ENCODE measurements around the gene RNASEH2A.
A peak's percentile ranks its signal among the peaks of the same experiment; 100 is the strongest.
"Not testable (repeated sequence)": the region's sequence is repeated elsewhere in the genome, so short reads cannot be mapped to it uniquely, and the experiment has no call there.

The RNASEH2A gene

DNA sequence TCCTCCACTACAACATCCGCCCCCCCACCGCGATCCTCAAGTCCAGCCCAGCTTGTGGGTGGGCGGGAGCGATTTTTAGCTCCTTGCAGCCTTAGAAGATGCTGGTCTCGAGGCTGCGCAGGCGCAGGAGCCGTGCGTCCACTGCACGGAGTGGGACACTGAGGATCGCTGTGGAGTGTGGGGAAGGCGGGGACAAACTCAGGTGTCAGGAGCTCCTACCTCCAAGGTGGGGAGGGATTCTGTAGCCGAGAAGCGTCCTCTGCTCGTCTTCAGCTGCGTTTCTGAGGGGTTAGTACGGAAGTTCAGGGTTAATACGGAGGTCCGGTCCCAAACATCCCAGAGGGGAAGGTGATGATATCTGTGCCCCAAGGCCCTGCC lies 28.2 kb downstream of the RNASEH2A start, which contains the start of gene RTBDN:
Gene RTBDN, minus strand, starts transcription at position 14 of the 378 bp plus-strand sequence. CDS start 4,600 bp downstream, outside the sequence.
- no peak for DNase-seq

DNA sequence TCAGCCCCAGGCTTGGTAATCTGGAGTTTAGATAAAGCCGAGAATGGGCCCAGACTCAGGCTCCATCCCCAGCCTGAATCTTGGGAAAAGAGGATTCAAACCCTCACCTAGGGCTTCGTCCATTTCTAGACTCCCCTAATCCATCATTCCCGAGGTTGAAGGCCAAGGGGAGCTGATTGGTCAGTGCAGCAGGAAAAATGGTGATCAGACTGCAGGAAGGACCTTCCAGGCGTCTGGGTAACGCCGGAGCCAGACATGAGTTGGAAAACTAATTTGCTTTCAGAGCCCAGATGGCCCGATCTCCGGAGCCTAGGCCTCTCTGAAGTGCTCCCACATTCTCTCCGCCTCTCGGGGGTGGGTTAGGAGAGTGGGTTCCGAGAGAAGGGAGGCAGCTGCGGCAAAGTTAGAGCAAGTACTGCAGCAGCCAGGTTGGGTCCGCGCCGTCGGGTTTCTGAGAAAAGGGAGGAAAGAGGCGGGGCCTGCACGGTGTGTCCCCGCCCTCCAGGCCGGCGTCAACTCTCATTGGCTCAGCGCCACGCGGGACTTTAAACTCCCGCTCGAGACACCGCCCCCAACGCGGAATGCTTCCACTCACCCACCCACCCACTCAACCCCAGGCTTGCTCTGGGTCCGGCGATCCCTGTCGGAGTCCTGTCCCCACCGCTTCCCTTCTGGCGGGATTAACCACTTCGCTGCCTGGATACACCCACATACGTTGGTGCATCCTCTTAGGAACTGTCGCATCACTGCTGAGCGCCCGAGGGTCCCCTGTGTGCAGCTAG lies 28.8 kb downstream of the RNASEH2A start:
- DNase-seq: no peak

DNA sequence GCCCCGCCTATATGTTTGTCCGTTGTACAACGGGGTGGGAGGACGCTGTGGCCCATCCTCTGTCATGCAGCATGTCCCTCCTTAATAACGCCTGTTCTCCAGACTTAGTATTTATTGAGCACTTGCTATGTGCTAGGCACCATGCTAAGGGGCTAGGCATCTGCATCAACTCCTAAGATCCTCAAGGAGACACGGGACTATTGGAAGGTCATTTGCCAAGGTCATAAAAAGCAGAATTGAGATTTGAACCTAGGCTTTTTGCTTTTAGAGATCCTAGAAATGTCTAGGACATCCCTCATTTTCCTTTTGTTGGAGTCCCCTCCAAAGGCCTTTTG lies 30.1 kb downstream of the RNASEH2A start:
- DNase-seq: no peak

DNA sequence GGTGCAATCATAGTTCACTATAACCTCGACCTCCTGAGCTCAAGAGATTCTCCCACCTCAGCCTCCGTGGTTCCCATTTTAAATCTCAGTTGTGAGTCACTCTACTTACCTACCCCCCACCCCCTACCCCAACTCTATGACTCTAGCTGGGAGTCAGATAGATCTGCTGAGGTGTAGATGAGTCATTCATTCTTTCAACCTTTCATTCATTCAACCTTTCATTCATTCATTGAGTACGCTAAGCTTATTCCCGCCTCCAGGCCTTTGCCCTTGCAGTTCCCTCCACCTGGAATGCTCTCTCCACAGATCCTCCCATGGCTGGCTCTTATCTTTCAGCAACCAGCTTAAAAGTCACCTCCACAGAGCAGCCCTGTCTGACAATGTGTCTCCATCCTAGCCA lies 30.8 kb downstream of the RNASEH2A start:
- DNase-seq: no peak

DNA sequence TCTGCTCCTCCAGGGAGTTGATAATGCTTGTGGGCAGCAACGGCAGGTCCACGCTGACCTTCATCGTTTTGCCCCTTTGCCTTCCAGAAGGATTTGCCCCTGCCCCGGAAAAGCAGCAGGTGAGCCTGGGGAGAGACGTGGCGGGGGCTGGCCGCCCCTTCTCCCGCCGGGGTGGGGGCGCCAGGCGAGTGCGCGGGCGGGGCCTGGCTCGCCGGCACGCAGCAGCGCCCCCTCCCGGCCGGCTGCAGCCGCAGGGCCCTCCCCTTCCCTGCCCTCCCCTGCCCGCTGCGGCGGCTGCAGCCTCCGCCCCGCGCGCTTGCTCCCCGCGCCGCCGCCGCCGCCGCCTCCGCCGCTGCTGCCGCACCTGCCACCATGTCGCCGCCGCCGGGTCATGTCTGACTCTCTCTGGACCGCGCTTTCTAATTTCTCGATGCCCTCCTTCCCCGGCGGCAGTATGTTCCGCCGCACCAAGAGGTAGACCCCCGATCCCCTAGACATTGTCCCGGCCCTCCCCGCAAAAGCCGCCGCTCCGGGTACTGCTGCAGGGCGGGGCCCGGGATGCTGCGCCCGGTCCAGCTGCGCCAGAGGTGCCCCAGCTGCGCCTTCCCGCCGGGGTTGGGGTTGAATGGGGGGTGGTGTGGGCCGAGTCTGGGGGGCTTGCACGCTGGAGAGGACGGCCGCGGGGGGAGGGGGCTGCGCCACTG lies 31.9 kb downstream of the RNASEH2A start, which contains the start of gene MAST1:
Gene MAST1, plus strand, starts transcription at position 334 of the 704 bp plus-strand sequence. Its CDS starts 58 bp downstream, at position 392.
- DNase-seq: peak; percentile 61

DNA sequence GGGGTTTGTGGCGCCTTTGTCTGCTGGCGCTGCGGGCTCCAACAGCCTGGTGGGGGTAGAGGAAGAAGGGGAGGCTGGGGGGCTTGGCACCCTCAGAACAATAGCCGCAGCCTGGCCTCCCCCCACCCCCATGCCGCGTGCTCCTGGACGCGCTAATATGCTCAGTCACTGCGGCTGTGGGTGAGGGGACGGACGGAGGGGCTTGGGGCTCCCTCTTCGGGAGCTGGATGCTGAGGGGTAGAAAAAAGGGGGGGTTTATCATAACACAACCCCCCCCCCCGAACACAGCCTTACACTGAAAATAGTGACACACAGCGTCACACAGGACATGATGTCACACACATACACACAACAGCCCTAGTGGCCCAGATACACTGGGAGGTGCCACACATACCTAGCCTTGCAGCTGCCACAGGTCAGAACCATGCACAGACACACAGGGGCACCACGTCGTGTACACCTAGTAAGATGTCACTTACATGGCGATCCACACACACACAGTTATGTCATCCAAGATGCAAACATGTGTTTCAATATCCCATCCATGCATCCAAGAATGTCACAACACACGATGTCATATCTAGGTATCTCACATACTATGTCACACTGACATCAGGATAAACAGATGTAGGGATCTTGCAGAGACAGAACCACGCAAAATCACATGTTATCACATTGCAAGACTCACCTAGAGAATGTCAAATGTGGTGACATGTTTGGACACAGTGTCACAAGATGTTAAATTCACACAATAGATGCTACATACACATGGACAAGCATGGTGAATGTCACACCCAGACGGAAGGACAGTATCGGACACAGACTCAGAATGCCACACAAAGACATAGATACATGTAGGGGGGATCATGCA lies 32.7 kb downstream of the RNASEH2A start:
- DNase-seq: no peak

DNA sequence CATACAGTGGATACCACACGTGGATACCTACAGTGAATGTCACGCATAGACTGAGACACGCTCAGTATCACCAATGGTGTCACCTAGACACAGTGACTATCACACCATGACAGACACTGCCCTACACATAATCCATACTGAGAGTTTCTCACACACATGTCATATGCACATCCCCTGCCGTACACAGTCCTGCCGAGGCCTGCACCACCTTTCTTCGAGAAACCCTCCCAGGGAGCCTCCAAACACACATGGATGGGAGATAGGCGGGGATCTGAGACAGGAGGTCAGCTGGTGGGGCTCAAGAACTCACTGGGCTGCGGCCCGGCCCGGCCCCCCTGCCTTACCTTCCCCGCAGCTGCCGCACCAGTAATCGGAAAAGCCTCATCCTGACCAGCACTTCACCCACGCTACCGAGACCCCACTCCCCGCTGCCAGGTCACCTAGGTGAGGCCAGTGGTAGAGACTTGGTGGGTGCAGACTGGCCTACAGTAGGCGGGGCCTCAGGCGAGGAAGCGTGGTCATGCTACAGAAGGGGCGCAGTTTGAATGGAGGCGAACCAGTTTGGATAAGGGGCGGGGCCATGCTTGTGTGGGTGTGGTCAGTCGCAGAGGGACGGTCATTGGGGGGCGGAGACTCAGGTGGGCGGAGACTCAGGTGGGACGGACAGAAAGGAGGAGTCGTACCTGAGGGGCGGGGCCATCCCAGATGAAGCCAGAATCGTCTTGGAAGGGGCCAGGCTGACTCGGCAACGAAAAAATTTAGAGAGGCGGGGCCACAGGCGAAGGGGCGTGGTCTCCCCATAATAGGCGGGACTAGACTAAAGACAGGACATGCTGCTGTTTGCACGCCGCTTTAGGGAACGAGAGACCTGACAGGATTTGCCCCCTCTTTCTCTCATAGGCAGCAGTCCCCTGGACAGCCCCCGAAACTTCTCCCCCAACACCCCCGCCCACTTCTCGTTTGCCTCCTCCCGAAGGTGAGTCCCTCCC lies 34.0 kb downstream of the RNASEH2A start:
- DNase-seq: no peak

DNA sequence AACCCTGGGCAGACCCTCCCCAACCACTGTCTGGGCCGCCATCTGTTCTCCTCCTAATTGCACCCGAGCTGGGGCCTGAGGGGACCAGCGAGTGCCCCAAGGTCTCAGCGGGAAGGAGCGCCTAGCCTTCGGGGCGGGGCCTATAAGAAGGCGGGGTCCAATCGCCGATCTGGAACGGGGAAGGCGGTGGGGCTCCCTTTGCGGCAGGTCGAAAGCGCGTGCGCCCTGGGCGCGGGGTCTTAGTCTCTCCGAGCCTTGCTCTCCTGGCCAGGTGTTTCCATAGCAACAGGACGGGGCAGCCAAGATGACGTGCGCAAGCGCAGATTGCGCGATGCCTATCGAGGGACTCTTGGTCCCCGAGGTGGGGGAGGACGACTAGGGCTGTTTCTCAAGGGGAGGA lies 34.7 kb downstream of the RNASEH2A start:
- no peak for DNase-seq

DNA sequence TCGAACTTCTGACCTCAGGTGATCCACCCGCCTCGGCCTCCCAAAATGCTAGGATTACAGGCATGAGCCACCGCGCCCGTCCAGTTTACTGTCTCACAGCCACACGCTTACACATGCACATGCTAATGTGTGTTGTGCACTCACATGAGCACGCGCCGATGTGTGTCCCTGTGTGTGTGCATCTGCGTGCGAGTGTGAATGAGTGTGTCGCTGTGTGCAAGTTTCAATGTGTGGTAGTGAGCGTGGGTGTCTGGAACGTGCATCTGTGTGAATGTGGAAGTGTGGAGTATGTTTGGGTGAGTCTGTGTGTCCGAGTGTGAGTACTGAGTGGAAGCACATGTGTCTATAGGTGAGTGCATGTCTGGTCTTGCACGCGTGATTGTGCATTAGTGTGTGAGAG lies 36.1 kb downstream of the RNASEH2A start:
- no peak for DNase-seq

DNA sequence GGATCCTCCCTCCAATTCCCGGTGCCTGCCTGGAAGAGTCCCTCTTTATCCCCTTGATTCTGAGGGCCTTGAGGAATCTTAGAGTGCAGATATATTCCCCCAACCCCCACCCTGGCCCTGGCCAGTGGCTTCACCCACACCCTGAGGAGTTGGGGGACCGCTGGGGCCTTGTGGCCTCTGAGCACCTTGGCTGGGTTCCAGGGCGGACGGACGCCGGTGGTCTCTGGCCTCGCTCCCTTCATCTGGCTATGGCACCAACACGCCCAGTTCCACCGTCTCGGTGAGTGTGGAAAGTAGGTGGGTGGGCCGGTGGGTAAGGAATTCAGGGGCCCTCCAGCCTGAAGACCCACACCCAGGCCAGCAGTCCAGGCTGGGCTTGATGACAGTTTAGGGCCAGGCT lies 36.9 kb downstream of the RNASEH2A start:
- no peak for DNase-seq

DNA sequence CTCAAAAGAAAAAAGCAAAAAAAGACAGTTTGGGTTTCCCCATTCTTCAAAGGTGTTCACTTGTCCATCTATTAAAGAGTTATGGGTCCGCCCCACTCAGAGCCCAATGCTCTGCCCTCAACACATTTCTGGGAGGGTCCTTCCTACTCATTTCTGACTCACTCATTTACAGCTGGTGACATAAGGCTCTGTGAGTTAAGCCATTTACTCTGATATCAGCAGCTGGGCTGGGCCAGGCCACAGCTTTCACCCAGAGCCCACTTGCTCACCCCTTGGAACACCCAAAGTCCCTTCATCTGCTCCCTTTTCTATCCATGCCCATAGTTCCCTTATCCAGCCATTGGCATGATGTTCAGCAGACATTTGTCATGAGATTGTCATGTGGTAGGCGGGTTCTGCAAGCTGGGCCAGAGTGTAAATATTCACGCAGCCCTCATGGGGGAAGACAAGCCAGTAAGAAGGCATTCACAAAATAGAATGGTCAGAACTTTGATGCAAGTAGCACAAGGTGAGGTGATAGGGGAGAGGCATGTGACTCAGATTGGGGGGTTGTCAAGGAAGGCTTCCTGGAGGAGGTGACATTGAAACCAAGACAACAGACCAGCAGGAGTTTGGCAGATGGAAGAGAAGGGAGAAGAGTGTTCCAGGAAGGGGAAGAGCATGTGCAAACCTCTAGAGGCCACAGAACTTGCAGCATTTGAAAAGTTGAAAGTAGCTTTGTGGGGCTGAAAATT lies 37.8 kb downstream of the RNASEH2A start:
- no peak for DNase-seq

DNA sequence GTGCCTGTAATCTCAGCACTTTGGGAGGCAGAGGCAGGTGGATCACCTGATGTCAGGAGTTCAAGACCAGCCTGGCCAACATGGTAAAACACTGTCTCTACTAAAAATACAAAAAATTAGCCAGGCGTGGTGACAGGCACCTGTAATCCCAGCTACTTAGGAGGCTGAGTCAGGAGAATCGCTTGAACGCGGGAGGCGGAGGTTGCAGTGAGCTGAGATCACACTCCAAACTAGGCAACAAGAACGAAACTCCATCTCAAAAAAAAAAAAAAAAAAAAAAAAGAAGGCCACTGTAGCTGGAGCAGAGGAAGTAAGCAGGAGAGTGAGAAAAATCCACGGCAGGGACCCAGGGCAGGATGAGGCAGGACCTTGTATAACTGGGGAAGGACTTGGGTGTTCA lies 40.2 kb downstream of the RNASEH2A start:
- not testable (repeated sequence) for DNase-seq

DNA sequence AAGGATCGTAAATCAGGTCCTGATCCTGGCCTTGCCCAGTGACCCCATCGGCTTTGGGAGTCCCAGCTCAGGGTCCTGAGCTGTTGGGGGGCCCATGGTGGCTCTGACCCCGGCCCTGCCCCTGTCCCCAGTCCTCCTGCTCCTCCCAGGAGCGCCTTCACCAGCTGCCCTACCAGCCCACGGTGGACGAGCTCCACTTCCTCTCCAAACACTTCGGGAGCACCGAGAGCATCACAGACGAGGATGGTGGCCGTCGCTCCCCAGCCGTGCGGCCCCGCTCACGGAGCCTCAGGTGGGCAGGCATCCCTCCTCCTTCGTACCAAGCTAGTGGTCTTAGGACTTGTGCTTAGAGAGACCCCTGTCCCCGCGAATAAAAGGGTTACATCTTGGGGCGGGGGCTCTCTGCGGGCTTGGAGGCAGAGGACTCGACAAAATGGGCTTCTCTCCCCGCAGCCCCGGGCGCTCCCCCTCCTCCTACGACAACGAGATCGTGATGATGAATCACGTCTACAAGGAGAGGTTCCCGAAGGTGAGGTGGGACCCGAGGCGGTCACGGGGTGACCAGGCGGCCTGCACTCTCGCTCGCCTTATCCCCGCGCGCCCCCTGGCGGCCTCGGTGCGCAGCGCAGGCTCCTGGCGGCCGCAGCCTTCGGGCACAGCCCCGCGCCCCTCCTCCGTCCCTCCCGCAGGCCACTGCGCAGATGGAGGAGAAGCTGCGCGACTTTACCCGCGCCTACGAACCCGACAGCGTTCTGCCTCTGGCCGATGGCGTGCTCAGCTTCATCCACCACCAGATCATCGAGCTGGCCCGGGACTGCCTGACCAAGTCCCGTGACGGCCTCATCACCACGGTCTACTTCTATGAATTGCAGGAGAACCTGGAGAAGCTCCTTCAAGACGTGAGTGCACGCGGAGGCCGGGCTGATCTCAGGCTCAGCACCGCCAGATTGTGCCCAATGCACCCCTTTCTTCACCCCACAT lies 41.1 kb downstream of the RNASEH2A start:
- DNase-seq: peak; percentile 87

DNA sequence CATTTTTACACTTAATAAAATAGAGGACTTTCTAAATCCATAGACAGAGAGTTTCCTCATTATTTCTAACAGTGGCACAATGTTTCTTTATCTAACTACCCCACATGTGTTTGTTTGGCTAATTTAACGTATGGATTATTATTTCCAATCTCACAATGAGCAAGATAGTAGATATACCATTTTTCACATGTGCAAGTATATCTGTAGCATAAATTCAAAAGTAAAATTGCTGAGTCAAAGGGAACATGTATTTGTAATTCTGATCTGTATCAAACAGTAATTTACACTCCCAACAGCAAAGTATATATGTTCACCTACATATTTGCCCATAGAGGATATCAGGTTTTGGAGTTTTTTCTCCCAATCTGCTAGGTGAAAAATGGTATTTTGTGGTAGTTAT lies 50.3 kb downstream of the RNASEH2A start:
- DNase-seq: no peak

DNA sequence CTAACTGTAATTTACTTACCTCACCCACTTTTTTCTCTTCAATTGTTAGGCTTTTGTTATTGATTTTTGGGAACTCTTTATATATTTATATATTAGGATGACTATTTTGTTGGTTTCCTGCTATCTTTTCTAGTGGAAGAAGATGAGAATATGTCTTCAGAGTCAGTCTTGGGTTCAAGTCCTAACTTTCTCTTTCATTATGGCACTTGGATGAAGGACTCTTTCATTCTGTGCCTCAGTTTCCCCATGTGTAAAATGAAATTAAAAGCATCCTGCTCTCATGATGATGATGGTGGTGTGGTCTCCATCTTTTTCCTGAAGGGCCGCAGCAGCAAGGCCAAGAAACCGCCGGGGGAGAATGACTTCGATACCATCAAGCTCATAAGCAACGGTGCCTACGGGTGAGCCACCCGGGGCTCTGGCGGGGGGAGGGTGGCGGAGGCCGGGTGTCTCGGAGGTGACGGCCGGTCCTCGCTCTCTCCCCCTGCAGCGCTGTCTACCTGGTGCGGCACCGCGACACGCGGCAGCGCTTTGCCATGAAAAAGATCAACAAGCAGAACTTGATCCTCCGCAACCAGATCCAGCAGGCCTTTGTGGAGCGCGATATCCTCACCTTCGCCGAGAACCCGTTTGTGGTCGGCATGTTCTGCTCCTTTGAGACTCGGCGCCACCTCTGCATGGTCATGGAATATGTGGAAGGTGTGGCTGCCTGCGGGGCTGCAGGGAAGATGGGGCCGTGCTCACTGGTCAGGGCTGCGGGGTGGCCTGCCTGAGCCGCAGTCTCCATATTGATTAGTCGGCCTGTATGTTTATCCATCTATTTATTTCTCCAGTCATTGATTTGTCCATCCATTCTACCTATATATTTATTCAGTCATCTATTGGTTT lies 51.9 kb downstream of the RNASEH2A start:
- DNase-seq: no peak

DNA sequence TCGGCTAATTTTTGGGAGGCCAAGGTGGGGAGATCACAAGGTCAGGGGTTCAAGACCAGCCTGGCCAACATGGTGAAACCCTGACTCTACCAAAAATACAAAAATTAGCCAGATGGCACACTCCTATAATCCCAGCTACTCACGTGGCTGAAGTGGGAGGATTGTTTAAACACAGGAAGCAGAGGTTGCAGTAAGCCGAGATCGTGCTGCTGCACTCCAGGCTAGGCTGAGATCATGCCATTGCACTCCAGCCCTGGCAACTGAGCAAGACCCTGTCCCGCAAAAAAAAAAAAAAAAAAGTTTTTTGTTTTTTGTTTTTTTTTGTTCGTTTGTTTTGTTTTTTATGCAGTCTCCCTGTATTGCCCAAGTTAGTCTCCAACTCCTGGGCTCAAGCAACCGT lies 53.2 kb downstream of the RNASEH2A start:
- no peak for DNase-seq

Data from activated T-cell treated with anti-CD3 and anti-CD28 coated beads, Interleukin-2, amount 50 U/mL, for 1 hour (primary cell).